COLO829 (cell line): Measurements from ENCODE around the gene TRPV3.
"Not testable (repeated sequence)": the region's sequence is repeated elsewhere in the genome, so short reads cannot be mapped to it uniquely, and the experiment has no call there.

ENCODE experiments used
- DNase-seq: peaks from one replicate; pipeline ENCODE4 v3.0.0; 2012; ENCODE audit warnings: low spot score

The TRPV3 gene

DNA sequence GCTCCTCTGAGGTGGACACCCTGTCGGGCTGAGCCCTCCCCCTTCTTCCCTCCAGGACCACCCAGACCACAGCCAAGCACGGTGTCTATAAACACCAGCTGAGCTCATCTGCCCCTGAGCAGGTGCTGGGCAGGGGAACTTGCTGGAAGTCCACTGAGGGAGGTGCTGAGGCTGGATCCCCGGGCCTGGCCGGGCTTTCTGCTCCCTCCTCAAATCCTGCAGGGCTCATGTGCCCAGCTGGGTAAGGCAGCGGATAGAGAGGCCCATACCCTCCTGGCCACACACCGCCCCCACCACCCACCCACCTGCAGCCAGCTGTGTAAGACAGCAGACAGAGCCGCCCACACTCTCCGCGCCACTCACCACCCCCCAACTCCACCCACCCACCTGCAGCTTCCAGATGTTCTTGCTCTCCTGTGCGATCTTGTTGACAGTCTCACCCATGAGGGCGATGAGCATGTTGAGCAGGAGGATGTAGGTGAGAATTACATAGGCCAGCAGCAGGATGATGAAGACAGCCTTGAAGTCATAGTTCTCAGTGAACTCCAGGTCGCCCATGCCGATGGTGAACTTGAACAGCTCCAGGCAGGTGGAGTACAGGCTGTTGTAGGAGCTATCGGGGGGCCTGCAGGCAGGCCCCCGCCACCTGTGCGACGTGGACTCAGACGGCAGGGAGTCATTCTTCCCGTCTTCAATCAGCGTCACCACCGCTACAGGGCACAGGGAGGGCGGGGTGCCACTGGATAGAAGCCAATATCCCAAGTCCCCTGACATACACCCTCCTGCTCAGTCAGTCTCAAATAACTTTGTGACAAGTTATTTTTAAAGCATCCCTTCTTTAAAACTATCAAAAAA is 15.9 kb upstream of the TRPV3 start:
- no peak for DNase-seq

DNA sequence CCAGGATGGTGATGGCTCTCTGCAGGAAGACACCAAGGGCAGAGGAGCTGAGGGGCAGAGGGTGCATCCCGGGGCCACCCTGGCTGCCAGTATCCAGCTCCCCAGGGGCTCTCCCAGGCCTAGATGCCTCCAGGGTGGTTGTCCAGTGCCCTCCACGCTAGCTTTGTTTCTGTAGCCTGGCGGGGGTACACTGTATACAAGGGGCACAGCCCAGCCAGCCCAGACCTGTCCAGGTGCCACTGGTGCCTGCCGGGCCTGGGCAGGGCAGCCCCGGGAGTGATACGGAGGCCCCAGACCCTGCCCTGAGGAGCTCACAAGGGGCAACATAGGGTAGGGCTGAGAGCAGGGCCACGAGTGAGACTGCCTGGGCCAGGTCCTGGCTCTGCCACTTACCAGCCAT is 14.6 kb upstream of the TRPV3 start:
- no peak for DNase-seq

DNA sequence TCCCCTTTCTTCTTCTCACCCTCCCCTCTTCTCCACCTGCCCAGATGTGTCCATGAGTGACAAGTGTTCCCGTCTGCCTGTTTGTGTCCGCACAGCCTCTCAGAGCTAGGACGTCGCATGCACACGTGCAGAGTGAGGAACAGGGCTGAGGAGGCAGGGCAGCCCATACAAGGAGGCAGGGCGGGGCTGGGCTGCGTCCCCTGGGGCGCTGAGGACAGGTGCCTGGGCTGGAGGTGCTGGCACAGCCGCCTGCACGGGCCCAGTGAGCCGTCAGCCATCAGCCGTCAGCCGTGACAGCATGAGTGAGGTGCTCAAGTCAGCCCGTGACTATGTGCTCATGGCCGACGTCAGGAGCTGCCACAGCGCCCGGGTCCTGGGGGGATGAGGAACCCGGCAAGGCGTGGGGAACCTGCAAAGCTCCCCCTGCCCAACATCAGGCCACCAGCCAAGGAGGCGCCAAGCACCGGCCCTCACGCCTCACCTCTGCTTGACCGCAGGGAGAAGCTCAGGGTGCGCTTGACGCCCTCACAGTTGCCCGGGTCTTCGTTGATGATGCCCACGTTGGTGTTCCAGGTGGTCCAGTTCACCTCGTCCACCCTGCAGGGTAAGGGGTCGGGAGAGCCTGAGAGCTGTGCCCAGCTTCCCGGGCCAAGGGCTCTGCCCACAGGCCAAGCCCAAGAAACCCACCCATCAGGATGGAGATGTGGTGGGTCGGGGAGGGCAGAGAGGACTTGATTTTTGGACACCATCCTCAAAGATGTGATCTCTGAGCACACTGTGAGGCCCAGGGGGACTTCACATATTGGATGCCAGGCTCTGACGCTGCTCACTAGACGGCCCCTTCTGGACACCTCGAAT is 13.7 kb upstream of the TRPV3 start:
- DNase-seq: no peak

DNA sequence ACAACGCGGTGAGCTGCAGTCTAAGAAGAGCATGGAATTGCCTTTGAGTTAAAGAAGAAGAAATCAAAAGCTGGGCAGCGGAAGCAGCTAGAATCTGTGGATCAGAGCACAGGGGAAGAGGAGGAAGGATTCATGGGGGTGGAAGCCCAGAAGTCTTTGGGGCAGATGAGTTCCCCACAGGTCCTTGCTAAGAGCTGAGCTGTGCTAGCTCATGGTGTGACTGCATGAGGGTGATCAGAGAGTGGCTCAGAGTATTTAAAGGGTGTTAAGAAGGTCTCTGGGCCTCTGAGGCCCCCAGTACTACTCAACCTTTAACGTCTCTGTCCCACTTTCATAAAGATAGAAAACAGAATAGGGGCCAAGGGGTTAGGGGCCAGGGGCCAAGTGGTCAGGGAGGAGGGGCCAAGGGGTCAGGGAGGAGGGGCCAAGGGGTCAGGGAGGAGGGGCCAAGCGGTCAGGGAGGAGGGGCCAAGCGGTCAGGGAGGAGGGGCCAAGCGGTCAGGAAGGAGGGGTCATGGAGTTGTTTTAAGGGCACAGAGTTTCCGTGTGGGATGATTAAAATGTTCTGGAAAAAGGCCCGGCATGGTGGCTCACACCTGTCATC is 12.0 kb upstream of the TRPV3 start:
- no peak for DNase-seq

DNA sequence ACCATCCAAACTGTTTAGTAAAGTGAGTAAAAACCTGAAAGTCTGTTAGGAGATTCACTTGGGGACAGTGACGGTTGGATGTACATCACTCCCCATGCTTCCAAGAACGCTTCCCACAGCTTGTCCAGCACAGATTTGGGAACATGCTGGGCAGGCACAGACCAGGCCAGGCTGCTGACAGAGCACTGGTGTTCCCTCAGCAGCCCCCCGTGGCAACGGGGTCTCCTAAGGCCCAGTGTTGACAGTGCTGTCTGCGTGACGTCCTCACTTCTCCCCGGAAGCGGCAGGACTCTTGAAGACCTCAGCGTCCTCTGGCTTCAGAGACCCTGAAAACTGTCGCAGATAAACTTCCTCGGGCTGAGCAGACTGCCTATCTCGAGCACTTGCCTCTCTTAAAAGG is 8.9 kb upstream of the TRPV3 start:
- DNase-seq: no peak

DNA sequence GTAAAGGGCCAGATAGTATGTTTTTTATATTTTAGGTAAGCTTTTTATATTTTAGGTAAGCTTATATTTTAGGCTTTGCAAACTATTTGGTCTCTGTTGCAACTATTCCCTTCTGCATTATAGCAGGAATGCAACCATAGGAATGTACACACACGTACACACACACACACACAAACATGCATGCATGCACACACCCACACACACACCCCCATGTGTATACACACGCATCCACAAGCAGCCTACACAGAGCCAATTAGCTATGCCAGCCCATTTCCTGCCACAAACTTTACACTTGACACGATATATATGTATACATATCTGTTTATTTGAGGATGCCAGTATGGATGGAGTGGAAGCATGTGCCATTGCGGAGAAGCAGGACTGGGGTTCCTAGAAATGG is 7.5 kb upstream of the TRPV3 start:
- no peak for DNase-seq

DNA sequence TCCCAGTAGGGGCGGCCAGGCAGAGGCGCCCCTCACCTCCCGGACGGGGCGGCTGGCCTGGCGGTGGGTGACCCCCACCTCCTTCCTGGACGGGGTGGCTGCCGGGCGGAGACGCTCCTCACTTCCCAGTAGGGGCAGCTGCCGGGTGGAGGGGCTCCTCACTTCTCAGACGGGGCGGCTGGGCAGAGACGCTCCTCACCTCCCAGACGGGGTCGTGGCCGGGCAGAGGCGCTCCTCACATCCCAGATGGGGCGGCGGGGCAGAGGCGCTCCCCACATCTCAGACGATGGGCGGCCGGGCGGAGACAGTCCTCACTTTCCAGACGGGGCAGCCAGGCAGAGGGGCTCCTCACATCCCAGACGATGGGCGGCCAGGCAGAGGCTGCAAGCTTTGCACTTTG is 6.6 kb upstream of the TRPV3 start:
- not testable (repeated sequence) for DNase-seq

DNA sequence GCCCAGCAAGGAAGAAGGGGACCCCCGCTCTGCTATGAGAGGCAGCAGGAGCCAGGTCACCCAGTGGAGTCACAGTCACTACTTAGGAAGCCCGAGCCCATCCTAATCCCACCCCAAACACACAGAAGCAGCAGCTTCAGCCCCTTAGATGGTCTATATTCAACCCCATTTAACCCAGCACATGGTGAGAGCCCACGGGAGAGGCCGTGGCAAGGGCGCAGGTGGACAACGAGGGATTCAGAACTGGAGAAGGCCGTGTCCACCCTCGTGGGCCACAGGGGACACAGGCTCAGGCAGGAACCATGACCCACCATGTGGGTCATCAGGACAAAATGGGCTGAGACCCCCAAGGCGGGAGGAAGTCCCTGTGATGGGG is 1.6 kb upstream of the TRPV3 start:
- no peak for DNase-seq

DNA sequence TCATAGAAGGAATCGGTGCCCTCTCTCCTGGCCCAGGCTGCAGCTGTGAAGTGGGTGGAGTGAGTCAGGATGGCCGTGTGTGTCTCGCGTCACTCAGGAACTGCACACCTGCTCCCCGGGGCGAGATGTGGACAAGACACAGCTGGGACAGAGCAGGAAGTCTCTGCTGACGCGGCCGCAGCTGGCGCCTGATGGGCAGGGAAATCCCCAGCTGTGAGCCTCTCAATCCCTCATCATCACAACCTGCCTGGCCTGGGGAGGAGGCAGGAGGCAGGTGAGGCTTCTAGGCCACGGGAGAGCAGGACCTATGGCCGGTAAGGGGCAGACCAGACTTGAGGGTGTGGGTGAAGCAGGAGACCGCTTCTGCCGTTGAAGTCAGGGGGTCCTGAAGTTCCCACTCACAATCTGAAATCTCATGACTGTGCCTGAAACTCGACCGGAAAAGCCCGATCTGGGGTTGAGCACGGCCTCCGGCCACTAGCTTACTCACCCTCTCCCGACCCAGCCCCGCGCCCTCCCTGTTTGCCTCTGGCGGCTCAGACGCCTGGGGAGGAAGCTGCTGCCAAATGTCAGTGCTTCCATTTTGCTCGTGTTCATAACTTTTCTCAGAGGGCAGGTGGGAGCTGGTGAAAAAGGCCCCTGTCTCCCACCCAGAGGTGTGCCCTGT is 1.1 kb upstream of the TRPV3 start:
- no peak for DNase-seq

DNA sequence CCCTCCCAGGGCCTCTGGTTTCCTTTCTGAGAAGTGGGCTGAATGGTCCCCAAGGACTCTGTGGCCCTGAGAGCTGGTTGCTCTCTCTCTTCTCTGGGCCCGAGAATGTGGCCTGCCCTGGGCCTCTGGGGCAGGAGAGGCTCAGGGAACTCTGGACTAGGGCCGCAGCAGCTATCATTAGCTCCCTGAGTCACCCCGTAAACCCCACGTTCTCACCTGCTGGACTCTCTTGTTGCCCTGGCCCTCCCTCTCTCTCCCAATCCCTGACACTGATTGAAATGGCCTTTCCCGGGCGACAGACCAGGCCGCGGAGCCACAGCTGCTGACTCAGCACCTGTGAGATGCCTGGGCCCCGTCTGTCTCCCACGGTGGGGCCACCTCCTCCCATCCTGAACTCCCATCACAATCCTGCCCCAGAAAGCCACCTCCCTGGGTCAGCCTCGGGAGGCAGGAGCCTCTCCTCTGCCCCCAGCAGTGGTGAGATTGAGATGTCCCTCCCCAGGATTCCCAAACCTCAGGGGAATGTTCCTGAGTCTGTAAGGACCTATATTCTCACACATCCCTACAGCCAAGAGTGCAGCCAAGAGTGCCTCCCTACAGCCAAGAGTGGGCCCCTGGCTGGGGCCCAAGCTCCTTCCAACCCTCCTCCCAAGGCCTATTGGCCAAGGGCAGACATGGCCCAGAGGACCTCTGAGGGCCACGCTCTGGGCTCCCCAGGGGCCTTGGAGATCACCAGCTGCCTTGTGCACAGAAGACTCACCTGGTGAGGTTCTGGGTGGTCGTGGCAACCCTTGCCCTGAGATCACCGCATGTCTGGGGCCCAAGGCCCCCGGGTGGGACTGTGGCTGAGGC is 470 bp downstream of the TRPV3 start:
- DNase-seq: no peak

DNA sequence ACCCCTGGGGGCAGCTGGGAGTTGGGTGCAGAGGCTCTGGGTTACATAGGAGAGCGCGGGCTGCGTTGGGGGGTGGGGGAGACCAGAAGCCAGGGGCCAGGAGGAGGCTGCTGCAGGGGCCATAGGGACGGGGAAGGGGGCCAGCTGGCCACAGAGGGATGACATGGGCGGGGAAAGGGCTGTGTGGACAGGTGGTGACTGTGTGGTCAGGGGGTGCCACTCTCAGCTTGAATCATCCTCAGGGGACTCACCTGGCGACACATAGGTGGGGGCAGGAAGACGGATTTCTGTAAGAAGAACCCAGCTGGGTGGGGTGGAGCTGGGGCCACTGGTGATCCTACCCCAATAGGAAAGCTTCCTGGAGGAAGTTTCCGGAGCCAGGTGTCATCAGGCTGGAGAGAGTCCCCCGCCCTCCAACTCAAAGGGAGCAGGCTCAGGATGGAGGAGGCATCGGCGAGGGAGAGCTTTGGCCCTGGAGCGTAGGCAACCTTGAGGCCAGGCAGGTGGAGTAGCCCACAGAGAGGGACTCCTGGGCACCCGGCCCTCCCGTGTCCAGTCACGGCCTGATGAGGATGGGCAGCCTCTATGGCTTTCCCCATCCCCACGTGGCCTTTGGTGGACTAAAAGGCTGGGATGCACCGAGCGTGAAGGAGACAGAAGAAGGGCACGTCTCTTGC is 1.2 kb downstream of the TRPV3 start:
- DNase-seq: no peak

DNA sequence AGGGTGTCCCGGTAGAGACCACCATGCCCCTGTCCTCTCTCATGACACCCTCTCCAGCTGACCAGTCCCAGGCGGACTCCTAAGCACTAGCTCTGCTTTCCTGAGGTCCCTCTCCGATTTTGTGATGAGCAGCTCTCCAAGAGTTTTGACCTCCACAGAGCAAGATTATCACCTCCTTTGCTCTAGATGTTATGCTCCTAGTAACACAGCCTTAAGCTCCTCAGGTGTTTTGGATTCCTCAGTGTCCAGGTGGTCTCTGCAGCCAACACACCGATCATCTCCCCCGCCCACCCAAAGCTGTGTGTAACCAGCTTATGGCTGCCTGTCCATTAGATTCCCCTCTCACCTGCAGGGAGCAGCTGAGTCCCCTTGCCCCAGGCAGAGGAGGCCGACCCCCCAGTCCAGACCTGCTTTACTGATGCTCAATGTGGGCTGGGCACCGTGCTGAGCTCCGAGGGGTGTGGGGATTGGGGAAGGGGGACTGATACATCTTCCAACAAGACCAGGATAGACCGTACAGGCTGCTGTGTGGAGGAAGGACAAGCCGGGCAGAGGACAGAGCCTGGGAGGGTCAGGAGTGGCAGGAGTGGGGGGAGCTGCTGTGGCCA is 2.3 kb downstream of the TRPV3 start:
- DNase-seq: no peak

DNA sequence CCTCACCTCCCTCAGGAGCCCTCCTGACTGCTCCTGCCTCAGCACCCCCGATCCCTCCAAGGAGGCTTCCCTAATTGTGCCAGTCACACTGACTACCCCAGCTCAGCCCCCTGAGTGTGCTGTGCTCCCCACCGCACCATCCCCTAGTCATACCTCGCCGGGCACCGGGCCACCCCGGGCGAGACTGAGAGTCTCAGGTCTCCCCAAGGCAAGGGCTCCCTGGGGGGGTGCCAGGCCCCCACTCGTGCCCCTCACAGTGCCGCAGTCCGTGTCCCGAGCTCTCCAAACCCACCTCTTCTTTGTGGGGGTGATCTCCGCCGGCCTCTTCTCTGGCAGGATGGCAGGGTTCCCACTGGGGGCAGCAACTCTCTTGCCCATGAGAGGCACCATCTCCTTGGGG is 3.2 kb downstream of the TRPV3 start:
- no peak for DNase-seq

DNA sequence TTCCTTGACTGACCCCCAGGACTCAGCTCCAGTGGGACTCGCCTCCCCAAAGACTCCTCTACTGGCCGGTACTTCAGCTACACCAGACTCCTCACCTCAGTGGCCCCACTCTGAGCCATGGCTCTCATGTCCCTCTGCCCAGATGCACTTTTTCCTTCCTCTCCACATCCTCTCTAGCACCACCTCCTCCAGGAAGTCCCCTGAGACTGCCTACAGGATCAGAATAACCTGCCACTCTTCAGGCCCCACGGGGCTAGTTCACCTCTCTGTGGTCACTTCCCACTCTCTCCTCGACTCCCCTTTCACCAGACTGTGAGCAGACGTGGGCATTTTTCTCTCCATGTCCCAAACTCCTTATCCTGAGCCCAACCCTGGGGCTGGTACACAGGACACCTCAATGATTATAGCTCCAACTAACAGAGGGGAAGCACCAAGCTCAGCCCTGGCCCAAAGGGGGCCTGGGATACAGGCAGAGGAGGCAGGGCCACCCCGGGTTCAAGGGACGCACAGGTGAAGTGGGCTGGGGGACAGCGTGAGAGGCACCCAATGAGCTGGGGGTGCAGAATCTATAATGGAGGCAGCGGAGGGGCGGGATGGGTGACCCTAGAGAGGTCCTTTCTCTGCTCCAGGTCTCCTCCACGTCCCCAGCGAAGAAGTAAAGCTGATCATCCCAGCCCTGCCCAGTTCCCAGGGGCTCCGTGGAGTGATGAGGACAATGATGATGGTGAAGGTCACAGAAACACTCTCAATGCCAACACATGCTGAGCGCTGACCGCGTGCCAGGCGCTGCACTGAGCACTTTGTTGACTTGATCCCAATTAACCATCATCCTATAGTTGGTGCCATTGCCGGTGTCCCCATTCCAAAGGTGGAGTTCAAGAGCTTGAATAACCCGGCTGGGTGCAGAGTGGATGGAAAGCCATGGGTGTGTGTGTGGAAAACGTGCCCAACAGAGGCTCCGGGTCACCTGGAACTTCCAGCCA is 3.9 kb downstream of the TRPV3 start:
- no peak for DNase-seq

DNA sequence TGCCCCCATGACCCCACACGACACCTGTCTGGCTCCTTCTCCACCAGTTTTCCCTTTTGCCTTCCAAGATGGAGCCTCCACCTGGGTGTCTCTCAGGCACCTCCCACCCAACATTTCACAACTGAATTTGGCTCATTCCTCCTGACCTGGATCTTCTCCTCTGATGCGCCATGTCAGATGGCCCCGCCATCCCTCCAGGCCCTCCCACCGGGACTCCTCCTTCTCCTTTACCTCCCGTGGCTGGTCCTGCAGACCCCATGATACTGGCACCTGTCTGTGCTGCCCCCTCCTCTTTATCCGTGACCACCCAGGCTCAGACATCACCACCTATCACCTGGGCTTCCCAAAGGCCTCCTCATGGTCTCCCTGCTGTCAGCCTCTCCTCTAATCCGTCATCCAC is 4.7 kb downstream of the TRPV3 start:
- DNase-seq: no peak

DNA sequence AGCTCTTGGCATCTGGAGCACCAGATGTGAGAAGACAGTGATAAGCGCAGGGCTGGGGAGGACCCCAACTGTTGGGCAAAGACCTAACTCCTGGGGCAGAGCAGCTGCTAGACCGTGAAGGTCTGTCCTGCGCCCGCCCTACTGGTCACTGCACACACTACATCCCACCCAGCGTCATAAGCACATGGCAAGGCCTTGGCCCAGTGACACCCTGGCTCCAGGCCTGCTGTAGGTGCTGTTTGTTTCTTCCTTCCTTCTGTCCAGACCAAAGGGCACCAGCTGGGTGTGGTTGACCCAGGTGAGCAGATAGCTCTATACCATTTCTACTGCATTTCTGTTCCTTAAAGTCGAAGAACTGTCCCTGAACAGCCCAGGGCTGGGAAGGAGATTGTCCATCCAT is 6.4 kb downstream of the TRPV3 start:
- no peak for DNase-seq

DNA sequence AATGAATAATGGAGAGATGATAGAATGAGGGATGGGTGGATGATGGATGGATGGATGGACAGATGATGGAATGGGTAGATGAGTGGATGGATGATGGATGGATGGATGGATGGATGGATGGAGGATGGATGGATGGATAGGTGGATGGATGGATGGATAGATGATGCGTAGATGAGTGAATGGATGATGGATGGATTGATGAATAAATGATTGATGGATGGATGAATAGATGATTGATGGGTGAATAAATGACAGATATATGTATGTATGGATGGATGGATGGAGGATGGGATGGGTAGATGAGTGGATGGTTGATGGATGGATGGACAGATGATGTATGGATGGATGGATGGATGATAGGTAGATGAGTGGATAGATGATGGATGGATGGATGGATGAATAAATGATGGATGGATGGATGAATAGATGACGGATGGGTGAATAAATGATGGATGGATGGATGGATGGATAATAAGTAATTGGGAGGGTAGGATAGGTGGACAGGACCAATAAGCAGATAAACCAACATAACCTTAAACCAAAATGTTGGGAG is 7.9 kb downstream of the TRPV3 start:
- no peak for DNase-seq

DNA sequence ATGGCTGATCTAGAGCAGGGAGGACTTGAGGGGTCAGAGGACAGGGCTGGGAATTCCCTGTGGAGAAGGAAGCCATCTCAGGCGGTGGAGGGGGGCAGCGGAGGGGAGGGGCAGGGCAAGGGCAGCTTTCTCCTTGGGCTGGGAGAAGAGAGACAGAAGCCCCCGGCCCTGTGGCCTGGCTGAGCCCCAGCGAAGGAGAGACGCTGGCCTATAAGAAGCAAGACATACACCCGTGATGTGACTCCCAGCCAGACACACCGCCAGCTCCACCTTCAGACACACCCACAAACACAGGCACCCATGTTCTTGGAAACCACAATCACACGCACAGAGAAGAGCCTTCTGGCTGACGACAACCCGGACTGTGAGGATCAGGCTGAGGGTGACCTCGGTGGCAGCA is 10.0 kb downstream of the TRPV3 start:
- no peak for DNase-seq

DNA sequence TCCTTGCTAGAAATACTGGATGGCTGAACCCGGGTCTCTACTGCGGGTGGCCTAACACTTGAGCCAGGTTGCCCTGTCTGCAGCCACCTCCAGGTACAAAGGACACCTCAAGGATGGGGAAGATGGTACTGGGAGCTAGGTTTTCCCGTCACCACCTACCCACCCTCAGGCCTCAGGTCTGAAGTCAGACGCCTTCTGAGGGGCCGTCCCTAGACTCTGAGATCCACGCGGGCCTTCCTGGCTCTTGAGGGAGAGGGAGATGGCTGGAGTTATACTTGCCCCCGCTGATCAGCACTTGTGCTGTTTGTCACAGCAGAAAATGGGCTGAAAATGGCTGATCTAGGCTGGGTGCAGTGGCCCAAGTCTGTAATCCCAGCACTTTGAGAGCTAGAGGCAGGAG is 10.6 kb downstream of the TRPV3 start:
- no peak for DNase-seq
